ENCODE results near the gene XCL1.
A peak's percentile ranks its signal among the peaks of the same experiment; 100 is the strongest.
"Not testable (repeated sequence)": the region's sequence is repeated elsewhere in the genome, so short reads cannot be mapped to it uniquely, and the experiment has no call there.

Gene XCL1

DNA sequence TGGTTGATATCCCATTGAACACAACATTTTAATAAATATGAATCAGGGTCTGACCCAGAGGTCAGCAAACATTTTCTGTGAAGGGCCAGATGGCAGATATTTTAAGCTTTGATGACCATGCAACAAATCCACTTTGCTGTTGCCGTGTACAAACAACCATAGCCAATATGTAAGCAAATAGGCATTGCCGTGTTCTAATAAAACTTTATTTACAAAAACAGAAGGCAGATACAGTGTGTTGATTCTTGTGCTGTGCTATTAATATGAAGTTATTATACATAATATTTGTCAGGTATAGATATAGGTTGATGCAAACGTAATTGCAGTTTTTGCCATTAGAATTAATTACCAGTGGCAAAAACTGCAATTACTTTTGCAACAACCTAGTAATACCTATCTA is 8.8 kb upstream of the XCL1 start:
- no peak for DNase-seq (ENCODE audit: low spot score)

DNA sequence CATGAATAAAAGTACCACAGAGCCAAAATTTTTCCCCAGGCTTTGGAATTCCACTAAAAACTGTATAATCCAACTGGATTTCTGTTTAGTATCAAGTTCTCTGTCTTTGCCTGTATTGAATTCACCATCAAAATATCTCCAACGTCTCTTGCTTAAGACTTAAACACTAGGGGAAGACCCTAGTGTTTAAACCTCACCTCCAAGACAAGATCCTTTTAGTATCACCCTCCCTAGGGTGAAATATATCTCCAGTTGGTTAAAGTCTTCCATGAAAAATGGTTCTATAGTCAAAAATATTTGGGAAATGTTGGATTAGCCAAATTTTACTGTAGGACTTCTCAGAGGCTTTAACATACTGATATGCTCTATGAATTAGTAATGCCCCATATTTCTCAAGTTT is 8.1 kb upstream of the XCL1 start:
- DNase-seq (ENCODE audit: low spot score): no peak

DNA sequence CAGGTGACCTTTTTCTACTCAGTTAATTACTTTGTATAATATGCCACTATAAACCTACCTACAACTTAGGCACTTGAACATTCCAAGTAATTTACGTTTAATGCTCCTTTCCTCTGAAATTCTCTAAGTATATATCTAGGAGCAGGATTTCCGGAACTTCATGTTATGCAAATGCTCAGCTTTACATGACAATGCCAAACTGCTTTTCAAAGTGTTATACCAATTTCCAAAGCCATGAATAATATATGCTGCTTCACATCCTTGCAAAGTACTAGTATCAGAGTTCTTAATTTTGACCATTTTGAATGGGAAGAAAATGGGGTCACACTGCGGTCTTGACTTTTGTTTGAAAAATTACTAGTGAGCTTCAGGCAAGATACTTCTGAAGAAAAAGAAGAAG is 5.8 kb upstream of the XCL1 start:
- DNase-seq (ENCODE audit: low spot score): no peak

DNA sequence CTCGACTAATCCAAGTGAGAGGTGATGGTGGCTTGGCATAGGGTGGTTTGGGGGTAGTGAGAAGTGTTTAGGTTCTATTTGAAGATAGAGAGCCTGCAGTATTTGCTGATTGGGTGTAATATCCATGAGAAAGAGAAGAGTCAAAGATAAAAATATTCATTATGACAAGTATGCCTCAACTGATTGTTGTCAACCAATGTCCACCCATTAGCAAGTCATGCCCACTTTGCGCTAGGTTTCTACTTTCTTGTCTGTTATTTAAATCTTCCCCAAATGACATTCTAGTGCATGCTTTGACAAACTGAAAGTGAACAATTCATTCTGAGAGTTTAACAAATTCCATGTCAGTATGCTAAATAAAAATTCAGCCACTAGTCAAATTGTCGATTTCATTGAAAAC is 3.8 kb upstream of the XCL1 start:
- DNase-seq (ENCODE audit: low spot score): no peak

DNA sequence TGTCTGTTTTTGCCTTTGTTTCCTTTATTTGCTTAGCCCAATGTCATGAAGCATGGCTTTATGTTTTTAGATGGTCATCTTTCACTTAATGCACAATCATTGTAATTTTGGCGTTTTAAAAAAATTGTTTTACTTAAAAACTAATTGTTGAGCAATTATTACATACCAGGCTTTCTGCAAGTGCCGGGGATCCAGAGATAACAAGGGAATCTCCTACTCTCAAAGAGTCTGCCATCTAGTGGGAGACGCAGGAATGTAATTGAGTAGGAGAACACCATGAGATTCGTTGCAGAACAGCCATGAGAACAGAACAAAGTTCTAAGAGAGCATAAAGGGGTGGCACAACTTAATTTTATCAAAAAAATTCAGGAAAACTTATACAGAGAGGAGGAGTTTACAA is 2.2 kb upstream of the XCL1 start:
- DNase-seq (ENCODE audit: low spot score): peak; percentile 14

DNA sequence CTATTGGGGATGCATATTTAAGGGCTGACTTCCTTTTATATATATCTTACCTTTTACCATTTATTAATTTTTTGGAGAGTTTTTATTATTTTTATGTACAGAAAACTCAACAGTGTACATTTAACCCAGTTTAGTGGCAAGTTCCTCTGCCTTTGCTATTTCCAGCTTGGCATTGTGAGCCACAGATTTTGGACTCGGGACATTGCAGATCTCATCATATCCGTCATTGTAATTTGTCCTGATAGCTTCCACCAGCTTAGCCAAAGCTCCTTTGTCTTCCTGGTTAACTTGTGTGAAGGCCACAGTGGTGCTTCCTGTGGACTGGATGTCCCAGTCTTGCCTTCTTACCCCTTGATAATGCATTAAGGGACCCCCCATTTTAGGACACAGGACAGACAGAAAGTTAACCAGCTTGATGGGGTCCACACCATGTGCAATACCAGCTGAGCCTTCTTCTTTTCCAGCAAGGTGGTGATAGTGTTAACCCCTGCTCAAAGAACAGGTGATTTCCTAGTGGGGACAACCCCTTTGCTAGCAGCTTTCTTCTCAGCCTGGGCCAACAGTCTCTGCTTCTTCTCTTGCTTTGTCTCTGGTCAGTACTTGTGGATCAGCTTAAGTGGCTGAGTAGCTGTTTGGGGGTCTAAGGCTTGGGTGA is 2.3 kb downstream of the XCL1 start:
- DNase-seq (ENCODE audit: low spot score): not testable (repeated sequence)

DNA sequence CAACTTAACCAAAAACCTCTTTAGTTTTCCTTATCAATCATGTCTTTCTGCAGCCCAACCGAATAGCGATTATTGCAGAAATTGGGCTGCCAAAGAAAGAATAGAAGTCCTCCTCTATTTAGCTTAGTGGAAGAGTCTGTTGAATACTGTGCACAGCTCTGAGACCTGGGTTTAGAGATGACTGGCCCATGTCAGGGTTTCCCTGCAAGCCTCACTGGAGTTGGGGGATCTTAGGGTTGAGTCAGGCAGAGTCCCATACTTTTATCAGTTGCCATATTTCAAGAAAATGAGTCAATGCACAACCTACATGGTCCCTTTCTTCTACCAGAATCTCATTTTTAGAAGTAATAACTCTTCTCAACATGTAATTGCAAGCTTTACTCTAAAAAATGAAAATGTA is 3.9 kb downstream of the XCL1 start:
- not testable (repeated sequence) for DNase-seq (ENCODE audit: low spot score)

DNA sequence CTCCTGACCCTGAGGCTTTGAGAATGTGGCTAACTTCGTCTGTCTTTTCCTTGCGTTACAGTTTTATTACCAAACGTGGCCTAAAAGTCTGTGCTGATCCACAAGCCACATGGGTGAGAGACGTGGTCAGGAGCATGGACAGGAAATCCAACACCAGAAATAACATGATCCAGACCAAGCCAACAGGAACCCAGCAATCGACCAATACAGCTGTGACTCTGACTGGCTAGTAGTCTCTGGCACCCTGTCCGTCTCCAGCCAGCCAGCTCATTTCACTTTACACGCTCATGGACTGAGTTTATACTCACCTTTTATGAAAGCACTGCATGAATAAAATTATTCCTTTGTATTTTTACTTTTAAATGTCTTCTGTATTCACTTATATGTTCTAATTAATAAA is 4.6 kb downstream of the XCL1 start:
- DNase-seq (ENCODE audit: low spot score): not testable (repeated sequence)

DNA sequence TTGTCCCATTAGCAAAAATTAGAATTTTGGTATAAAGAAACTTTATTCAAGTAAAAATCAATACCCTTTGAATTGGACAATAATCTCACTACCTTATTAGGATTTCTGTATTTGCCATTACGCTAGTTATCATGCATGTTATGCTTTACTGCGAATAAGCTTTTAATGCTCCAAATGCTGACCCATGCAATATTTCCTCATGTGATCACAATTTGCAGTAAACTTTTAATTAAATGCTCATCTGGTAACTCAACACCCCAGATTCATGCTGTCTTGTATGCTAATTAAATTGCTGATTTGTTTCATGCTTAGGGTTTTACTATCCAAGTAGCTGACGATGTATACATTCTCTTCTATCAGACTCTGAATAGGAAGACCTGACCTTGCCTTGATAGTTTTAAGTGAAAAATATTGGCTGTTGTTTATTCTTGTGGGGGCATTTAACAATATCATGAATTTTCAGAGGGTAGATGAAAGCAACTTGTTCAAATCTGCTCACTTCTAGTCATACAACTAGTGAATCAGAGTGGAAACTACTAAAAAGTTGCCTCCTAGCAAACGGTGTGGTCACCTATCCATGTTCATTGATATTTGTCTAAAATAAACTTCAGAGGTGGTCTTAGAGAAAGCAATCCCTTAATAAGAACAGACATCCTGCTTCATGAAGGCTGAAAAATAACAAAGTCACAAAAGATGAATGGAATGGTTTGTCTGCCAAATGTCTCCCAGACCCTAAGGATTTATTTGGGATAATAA is 5.6 kb downstream of the XCL1 start:
- no peak for DNase-seq (ENCODE audit: low spot score)

DNA sequence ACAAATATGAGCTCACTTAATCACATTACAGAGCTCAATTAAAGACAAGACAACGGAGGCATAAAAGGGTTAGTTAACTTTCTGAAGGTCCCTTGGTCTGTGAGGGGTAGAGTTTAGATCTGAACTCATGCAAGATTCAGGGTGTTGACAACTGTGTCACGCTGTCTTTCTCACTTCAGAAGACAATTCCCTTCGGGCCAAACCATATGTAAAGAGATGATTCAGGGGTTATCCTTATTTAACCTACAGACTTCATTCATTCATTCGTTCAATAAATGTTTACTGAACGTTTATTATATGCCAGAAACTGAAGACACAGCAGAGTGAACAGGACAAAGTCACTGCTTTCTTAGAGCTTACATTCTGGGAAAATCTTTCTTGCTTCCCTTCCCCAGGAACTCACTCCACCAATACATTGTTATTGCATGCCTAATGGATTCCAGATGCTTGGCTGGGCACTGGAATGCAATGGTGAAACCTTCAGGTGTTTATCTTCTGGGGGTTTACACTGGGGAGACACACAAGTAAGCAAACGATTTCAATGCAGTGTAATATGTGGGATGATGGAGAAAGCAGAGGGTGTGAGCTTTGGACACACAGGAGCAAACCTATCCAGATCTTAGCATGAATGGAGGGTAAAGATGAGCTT is 6.4 kb downstream of the XCL1 start:
- no peak for DNase-seq (ENCODE audit: low spot score)

DNA sequence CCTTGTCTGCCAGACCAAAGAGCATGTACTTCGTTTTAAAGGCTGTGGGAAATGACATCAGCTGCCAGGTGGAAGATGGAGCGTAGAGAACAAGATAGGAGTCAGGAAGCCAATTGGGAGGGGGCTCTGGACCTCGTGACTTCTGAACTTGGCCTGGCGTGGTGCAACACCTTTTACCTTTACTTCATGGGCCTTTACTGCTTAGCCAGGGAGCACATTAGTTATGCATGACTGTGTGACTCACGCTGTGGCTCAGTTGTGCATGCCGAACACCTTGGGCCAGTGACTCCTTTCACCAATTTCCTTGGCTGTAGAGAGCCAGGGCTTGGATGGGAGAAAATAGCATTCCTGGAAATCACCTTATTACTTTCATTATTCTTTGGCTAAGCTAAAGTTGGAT is 7.2 kb downstream of the XCL1 start:
- DNase-seq (ENCODE audit: low spot score): no peak

DNA sequence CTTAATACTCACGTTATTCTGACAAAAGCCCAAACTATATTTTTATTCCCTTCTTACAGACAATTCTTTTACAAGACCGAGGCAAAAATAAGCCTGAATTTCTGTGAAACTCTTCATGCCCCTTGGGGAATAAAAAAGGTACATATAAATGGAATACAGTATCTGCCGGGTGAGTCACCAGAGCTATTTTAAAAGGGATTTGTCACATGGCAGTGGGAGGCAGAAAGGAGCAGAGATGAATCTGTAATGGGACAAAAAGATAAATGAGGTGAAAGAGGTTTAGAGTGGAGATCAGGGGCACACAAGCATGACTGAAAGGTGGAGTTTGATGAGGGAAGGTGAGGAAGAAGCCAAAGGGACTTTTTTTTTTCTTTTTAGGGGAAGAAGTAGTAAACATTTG is 8.8 kb downstream of the XCL1 start:
- DNase-seq (ENCODE audit: low spot score): no peak

DNA sequence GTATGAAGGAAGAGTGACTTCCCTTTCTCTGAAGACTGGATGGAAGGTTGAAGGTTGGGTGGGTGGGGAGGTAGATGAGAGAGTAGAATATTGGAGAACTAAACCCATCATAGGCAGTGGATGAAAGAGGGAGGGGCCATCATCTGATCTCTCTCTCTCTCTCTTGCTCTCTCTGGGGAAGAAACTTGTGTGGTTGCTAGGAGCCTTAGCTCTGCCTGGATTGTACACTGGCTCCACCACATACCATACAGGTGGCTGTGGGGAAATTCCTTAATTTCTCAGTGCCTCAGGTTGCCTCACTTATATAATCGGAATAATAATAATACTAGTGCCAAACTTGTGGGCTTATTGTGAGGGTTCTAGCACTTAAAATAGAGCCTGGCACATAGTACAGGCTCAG is 9.5 kb downstream of the XCL1 start:
- no peak for DNase-seq (ENCODE audit: low spot score)

DNA sequence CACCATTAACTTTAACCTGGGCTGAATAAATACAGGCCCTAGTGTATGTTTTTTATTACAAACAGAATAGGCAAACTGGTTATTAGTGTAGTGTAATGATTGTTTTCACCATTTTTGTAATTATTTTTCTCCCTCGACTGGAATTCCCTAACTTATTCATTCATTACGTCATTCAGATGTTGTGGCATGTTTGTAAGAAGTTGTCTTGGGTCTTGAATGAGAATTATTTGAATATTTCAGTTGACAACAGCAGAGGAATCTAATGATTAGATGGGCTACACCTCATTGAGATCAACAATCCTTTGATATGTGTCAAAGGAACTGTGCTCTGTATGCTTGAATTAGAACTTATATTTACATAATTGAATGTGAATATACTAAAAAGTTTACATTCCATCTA is 12.8 kb downstream of the XCL1 start:
- DNase-seq (ENCODE audit: low spot score): no peak

DNA sequence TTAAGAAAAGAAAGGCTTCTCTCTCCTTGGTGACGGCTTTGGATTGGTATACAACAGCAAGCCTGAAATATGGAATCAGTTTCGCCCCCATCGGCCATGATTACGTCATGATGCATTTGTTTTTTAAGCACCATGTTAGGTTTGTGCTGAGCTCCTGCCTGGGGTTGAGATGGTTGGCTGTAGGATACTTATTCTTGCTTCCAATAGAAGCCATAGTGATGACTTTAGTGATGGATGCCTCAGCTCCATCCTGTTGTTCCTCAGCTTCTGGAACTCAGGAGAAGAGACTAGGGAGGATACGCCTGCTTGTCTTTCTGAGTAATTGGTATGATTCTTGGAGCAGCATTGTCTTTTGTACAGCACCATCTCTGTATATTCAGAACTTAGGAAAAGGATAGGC is 14.7 kb downstream of the XCL1 start:
- DNase-seq (ENCODE audit: low spot score): no peak

DNA sequence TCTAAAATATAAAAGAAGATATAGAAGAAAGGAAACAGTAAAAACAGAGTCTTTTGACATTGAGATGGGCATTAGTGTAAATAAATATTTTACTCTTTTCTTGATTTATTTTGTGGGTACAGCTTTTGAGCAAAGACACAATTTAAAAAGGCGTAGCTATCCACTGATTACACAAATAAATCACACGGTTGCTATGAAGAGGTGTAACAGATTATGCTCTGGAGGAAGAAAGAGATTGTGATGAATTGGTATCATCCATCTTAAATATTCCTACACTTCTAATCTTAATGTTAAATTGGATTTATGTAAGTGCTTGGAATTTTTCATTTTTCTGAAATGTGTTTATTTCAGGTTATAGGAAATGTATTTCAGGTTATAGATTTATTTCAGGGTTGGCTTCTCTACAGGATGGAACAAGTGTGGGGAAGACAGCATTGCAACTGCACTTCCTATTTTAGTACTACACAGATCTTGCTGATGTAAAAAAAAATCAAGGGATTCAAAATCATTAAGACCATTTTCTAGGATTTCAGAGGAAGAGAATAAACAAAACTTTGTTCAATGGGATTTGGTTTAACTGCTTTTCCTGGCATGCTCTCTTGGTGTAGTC is 15.3 kb downstream of the XCL1 start:
- no peak for DNase-seq (ENCODE audit: low spot score)

DNA sequence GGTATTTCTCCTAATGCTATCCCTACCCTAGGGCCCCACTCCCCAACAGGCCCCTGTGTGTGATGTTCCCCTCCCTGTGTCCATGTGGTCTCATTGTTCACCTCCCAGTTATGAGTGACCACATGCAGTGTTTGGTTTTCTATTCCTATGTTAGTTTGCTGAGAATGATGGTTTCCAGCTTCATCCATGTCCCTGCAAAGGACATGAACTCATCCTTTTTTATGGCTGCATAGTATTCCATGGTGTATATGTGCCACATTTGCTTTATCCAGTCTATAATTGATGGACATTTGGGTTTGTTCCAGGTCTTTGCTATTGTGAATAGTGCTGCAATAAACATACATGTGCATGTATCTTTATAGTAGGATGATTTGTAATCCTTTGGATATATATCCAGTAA is 19.0 kb downstream of the XCL1 start:
- not testable (repeated sequence) for DNase-seq (ENCODE audit: low spot score)

DNA sequence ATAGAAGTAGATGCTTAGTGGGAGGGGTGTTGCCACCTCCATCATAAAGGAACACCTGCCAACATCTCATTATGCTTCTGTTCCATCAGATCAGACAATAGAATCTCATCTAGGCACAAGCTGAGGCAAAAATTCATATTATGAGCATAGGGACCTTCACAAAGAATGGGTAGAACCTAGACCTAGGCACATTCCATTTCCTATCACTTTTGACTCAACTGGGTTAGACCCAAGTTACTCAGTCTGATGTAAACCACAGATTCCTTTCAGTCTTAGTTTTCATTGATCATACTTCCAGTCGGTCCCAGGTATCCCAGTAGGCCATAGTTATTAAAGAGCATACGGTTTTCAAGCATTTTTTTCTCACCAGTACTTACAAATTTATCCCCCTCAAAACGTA is 21.7 kb downstream of the XCL1 start:
- DNase-seq (ENCODE audit: low spot score): no peak

DNA sequence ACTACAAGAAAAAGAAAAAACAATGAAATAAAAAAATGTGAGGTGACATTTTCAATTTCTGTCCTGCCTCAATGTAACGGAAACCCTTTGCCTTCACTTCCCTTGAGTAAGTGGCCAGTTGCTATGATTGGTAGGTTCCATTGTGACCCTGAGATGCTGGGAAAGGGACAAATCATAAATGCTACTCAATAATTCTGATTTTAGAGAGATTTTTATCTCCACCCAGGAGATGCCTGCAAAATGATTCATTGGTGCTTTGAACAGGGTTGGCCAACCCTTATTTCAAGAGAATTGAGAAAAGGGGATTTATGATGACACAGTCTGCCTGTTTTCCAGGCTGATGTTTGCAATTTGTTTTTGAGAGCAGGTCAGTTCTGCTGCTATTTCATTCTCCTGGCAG is 22.5 kb downstream of the XCL1 start:
- no peak for DNase-seq (ENCODE audit: low spot score)

DNA sequence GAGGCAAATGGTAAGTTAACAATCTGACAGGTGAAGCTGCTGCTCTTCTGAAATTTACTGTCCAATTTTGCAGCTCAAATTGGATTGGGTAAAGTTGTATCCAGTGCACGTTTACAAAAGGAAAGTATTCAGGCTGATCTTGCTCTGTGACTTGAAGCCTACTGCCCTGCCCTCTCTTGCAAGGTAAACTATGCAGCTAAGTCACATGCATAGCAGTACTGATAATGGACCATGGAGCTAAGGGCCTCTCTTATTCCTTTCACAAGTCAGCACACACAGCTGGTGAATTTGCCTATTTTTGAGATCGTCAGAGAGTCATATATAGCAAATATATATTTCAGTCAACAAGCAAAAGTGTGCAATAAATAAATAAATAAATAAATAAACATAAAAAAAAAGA is 23.2 kb downstream of the XCL1 start:
- DNase-seq (ENCODE audit: low spot score): no peak

DNA sequence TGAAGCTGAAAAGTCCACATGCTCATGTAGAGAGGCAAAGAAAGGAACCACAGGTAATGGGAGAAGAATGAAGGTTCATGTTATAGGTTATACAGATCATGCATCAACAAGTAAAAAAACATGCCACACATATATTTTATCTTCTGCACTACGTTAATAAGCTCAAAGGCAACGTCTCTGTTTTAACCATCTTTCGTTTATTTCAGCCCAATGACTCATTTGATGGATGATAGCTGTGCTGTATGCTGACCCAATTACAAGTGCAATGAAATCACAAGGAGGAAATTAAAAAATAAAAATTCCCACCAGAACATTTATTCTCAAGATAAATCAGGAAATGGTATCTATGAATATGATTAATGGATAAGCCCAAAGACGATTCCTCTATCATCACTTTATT is 24.6 kb downstream of the XCL1 start:
- no peak for DNase-seq (ENCODE audit: low spot score)

DNA sequence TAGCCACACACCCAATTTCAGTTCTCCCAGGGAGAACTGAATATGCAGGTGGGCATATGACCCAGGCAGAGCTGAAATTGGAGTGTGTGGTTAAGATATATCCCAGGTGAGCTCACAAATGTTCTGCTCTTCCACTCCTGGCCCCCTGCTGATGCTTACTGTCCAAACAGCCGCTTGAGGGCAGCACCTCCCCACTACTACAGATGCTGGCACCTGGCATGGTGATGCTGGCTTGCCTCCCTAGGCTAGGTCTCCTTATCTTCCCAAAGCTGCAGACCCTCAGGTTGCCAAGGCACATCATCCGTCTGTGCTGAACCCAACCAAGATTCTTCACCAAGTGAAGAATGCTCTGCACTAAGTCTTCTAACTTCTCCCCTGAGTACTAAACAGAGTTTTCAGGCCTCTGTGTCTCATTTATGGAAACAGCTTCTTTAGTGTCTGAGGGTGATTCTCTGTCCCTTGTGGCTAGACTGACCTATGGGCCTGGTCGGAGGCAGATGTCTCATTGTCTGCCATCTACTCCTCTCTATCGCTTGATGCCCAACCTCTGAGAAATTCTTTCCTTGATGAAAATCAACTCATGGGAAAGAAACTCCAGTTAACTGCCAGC is 27.2 kb downstream of the XCL1 start:
- peak; percentile 62 for DNase-seq (ENCODE audit: low spot score)

DNA sequence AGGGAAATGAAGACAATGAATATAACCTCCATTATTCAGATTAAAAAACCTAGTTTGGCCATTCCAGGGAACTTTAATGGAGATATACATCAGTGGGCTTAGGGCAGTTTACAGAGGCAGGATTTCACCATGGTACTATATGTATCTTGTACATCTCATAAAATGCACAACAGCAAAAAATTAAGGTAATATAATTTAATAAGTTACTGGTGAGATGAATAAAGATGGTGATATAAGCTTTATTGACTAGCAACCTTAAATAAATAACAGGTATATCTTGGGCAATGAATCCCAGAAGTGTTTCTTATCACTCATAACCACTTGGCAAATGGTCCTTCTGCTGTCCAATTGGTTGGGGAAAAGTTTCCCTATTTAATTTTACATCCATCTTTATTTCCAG is 29.0 kb downstream of the XCL1 start:
- DNase-seq (ENCODE audit: low spot score): no peak

Data from SW480 (cell line).